ENCODE data around the gene CEP350. TPM values are rescaled to one million over a fixed set of nuclear protein-coding genes. Genes with fewer than 3 reads are reported as not detected.

The CEP350 gene
- total and polyA plus RNA-seq, 2 experiments from 2014 or later: 24.9 to 49.6 TPM

DNA sequence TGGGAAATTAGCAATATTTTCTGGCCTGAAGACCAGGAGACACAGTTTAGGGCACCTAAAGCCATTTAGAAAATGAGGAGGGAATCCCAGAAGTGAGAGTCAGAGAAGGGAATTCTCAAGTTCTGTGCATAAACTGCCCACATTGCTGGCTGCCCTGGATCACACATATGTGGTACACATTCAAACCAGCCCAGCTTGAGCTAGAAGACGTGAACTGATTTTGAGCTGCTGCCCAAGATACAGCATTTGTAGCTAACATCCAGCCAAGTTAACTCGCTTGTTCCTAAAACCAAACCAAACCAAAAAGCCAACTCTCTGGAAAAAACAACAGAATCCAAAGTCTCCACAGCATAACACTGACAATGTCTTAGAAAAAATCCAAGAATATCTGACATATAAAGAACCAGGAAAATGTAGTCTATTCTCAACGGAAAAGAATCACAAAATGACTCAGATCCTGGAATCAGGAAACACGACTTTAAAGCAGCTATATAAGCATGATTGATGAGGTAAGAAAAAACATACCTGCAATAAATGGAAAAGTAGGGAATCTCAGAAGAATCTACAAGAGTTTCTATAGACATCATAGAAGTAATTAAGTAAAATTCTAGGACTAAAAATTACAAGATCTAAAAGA, 181.8 kb downstream of the CEP350 start:
- Histone ChIP-seq H3K36me3 (no peaks in the 10 kb centered on the region), H3K27me3 (no peaks in the 10 kb centered on the region), H3K4me3 (no peak overlapping the region), H3K4me1 (ENCODE audit: low read depth) (no peaks in the 10 kb centered on the region), H3K9me3 (ENCODE audit: low read depth) (no peaks in the 10 kb centered on the region), H3K27ac (no peak overlapping the region)
- DNase-seq (ENCODE audit: low read depth in 1 of 2, low spot score in 1 of 2): no peak
- TF ChIP-seq CTCF (IDR thresholded peaks at IDR 0.05; ENCODE audit: low read depth, low read length): no peak

GRCh38 chr1:180136968-180137356, 182.4 kb downstream of the CEP350 start:
- Histone ChIP-seq H3K27ac (no peak overlapping the region), H3K4me1 (ENCODE audit: low read depth) (no peaks in the 10 kb centered on the region), H3K36me3 (no peaks in the 10 kb centered on the region), H3K27me3 (no peaks in the 10 kb centered on the region), H3K9me3 (ENCODE audit: low read depth) (no peaks in the 10 kb centered on the region), H3K4me3 (no peak overlapping the region)
- no peak for TF ChIP-seq CTCF (IDR thresholded peaks at IDR 0.05; ENCODE audit: low read depth, low read length)
- no peak for DNase-seq (ENCODE audit: low read depth in 1 of 2, low spot score in 1 of 2)

DNA sequence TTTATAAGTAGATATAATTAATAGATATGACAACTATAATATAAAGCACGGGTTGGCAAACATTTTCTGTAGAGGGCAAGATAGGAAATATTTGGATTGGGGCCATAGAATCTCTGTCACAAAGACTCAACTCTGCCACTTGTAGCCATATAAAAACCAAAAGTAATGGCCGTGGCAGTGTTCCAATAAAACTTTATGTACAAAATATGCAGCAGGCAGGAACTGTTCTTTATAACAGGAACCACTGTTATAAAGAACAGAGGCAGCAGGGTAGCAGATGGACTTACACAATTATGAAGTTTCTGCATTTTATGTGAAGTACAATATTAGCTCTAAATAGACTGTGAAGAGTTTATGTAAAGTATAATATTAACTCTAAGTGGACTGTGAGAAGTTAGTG, 183.2 kb downstream of the CEP350 start:
- H3K27ac ChIP-seq: no peak overlapping the region
- DNase-seq (ENCODE audit: low read depth in 1 of 2, low spot score in 1 of 2): no peak
- H3K4me3 ChIP-seq: no peak overlapping the region
- no peaks in the 10 kb centered on the region for H3K9me3 ChIP-seq (ENCODE audit: low read depth)
- no peaks in the 10 kb centered on the region for H3K4me1 ChIP-seq (ENCODE audit: low read depth)
- H3K27me3 ChIP-seq: no peaks in the 10 kb centered on the region
- H3K36me3 ChIP-seq: no peaks in the 10 kb centered on the region
- no peak for TF ChIP-seq CTCF (IDR thresholded peaks at IDR 0.05; ENCODE audit: low read depth, low read length)

- Histone ChIP-seq H3K9me3 (ENCODE audit: low read depth) (no peaks in the 10 kb centered on the region), H3K36me3 (no peaks in the 10 kb centered on the region), H3K4me3 (no peak overlapping the region), H3K4me1 (ENCODE audit: low read depth) (no peaks in the 10 kb centered on the region), H3K27me3 (no peaks in the 10 kb centered on the region), H3K27ac (no peak overlapping the region)
- TF ChIP-seq CTCF (IDR thresholded peaks at IDR 0.05; ENCODE audit: low read depth, low read length): no peak
- no peak for DNase-seq (ENCODE audit: low read depth in 1 of 2, low spot score in 1 of 2)
These were observed 186.8 kb downstream of the CEP350 start for GRCh38 chr1:180141381-180141934.

- no peak overlapping the region for H3K27ac ChIP-seq
- no peaks in the 10 kb centered on the region for H3K27me3 ChIP-seq
- no peaks in the 10 kb centered on the region for H3K4me1 ChIP-seq (ENCODE audit: low read depth)
- no peak for DNase-seq (ENCODE audit: low read depth in 1 of 2, low spot score in 1 of 2)
- H3K4me3 ChIP-seq: no peak overlapping the region
- H3K36me3 ChIP-seq: no peaks in the 10 kb centered on the region
- H3K9me3 ChIP-seq (ENCODE audit: low read depth): no peaks in the 10 kb centered on the region
- TF ChIP-seq CTCF (IDR thresholded peaks at IDR 0.05; ENCODE audit: low read depth, low read length): no peak
These were observed 188.7 kb downstream of the CEP350 start for GRCh38 chr1:180143359-180143758.
